ENCODE measurements around the gene XYLT1. TPM values are rescaled to one million over a fixed set of nuclear protein-coding genes. Genes with fewer than 3 reads are reported as not detected.

XYLT1 gene
- total and polyA plus RNA-seq, 10 of the 15 experiments (the other 5 are each of a cell fraction or from before 2014, with no cell fraction given) = 0.88 to 14.8 (median 5.8) TPM

- TF ChIP-seq EED (IDR thresholded peaks at IDR 0.05; ENCODE audit: low read depth) (no peak), HDAC6 (IDR thresholded peaks at IDR 0.05; ENCODE audit: unreplicated experiment) (no peak)
Observed at GRCh38 chr16:17295948-17296347, 174.8 kb downstream of the XYLT1 start (continued).

GRCh38 chr16:17294856-17295255 is 175.9 kb downstream of the XYLT1 start:
- H3K4me2 ChIP-seq (ENCODE audit: control insufficient read depth, insufficient read depth) = no peak overlapping the region
- ChIA-PET CTCF (no interaction called here), RAD21 (ENCODE audit: unreplicated experiment) (no interaction called here), POLR2A (no interaction called here), SMC1A (ENCODE audit: uncharacterized antibody, unreplicated experiment) (interaction anchor here (12.6 kb wide), 1 partner anchor 12 kb away, joined by 241 read pairs; no protein-coding TSS in a partner anchor)
- no peaks in the 10 kb centered on the region for H3K36me3 ChIP-seq (ENCODE audit: control insufficient read depth in 2 of 2, insufficient read depth in 2 of 2, low read length in 1 of 2)
- H3K9ac ChIP-seq (ENCODE audit: control insufficient read depth, insufficient read depth, low read length) = no peak overlapping the region
- in situ Hi-C loops (cut with MboI) (no loop called here), intact Hi-C loops (cut with micrococcal nuclease; ENCODE audit: unreplicated experiment) (no loop called here)
- no peak for DNase-seq (ENCODE audit: low read depth, low spot score)
- no peak for TF ChIP-seq CHD1 (IDR thresholded peaks at IDR 0.05; ENCODE audit: low read depth, low read length)
- no peak for TF ChIP-seq IRF5 (IDR thresholded peaks at IDR 0.05; ENCODE audit: borderline replicate concordance)
- TF ChIP-seq RELB (IDR thresholded peaks at IDR 0.05; ENCODE audit: low read depth) = no peak
- H3K4me1 ChIP-seq (ENCODE audit: control insufficient read depth, insufficient read depth, low read length) = no peaks in the 10 kb centered on the region
- H3K4me3 ChIP-seq = no peak overlapping the region
- no peak overlapping the region for H3K27ac ChIP-seq (ENCODE audit: control insufficient read depth, insufficient read depth)
- FAIRE-seq = no peak
- no peaks in the 10 kb centered on the region for H3K27me3 ChIP-seq (replicated peaks in 1 of 2; ENCODE audit: control insufficient read depth in 2 of 2, insufficient read depth in 2 of 2, low read length in 1 of 2)
- ATAC-seq = peak; percentile 74
- H3K79me2 ChIP-seq (ENCODE audit: control insufficient read depth, insufficient read depth, low read length) = no peaks in the 10 kb centered on the region
- H4K20me1 ChIP-seq (ENCODE audit: control insufficient read depth, insufficient read depth) = no peaks in the 10 kb centered on the region
- BruUV-seq (replicated peaks) = no TSS peak
- 18% methylated on average over 3 of the region's 3 CpGs for WGBS (ENCODE audit: insufficient coverage, insufficient replicate concordance, low lambda C conversion rate, missing lambda C conversion rate)
- H3K9me3 ChIP-seq (replicated peaks; ENCODE audit: control insufficient read depth, insufficient read depth, low read length) = no peaks in the 10 kb centered on the region
- H2AFZ ChIP-seq (ENCODE audit: control insufficient read depth, low read depth, low read length) = no peak overlapping the region

Data from GM12878 (cell line).